ENCODE measurements around the gene MYH14. TPM values are rescaled to one million over a fixed set of nuclear protein-coding genes. Genes with fewer than 3 reads are reported as not detected.

Gene MYH14
- total RNA-seq, 2 donors from 2014 or later, result 55.7 to 67.7 TPM

GRCh38 chr19:50191216-50191615, 12.2 kb upstream of the MYH14 start:
- intact Hi-C loops (cut with DNase I), result no loop called here
- ATAC-seq (no peak), DNase-seq (no peak)

- no peak for DNase-seq
- no peak for ATAC-seq
- intact Hi-C loops (cut with DNase I), result no loop called here
Observed at GRCh38 chr19:50192463-50193211, 10.8 kb upstream of the MYH14 start.

GRCh38 chr19:50195224-50195623, 8.2 kb upstream of the MYH14 start:
- no peak for DNase-seq
- ATAC-seq, result no peak
- intact Hi-C loops (cut with DNase I), result no loop called here

GRCh38 chr19:50196322-50196932, 7.0 kb upstream of the MYH14 start:
- intact Hi-C loops (cut with DNase I), result no loop called here
- no peak for DNase-seq
- no peak for ATAC-seq

- intact Hi-C loops (cut with DNase I), result no loop called here
- ATAC-seq (no peak), DNase-seq (no peak)
Observed at GRCh38 chr19:50197348-50197747, 6.1 kb upstream of the MYH14 start.

- intact Hi-C loops (cut with DNase I), result no loop called here
- DNase-seq (peak; percentile 25), ATAC-seq (peak; percentile 3 to 32)
Observed at GRCh38 chr19:50198431-50199258, 4.8 kb upstream of the MYH14 start.

- DNase-seq (no peak), ATAC-seq (no peak)
- intact Hi-C loops (cut with DNase I), result no loop called here
Observed at GRCh38 chr19:50199259-50199555, 4.2 kb upstream of the MYH14 start.

GRCh38 chr19:50202386-50202785, 1.0 kb upstream of the MYH14 start:
- DNase-seq (no peak), ATAC-seq (no peak)
- intact Hi-C loops (cut with DNase I), result no loop called here

GRCh38 chr19:50202962-50203280, 501 bp upstream of the MYH14 start:
- no peak for ATAC-seq
- no peak for DNase-seq
- intact Hi-C loops (cut with DNase I), result no loop called here

GRCh38 chr19:50204081-50204428, 633 bp downstream of the MYH14 start:
- intact Hi-C loops (cut with DNase I), result no loop called here
- ATAC-seq (no peak), DNase-seq (no peak)

GRCh38 chr19:50204811-50205675, 1.6 kb downstream of the MYH14 start:
- ATAC-seq, result peak; percentile 34 to 68
- peak; percentile 66 for DNase-seq
- intact Hi-C loops (cut with DNase I), result no loop called here

- ATAC-seq (no peak), DNase-seq (no peak)
- intact Hi-C loops (cut with DNase I), result no loop called here
Observed at GRCh38 chr19:50205681-50206138, 2.3 kb downstream of the MYH14 start.

GRCh38 chr19:50206191-50206590, 2.8 kb downstream of the MYH14 start:
- no peak for DNase-seq
- no peak for ATAC-seq
- intact Hi-C loops (cut with DNase I), result no loop called here

- DNase-seq (no peak), ATAC-seq (no peak)
Observed at GRCh38 chr19:50207730-50208129, 4.3 kb downstream of the MYH14 start.

GRCh38 chr19:50209131-50209530, 5.7 kb downstream of the MYH14 start:
- DNase-seq, result no peak
- no peak for ATAC-seq

More at GRCh38 chr19:50207730-50208129, 4.3 kb downstream of the MYH14 start:
- intact Hi-C loops (cut with DNase I), result no loop called here

GRCh38 chr19:50210425-50210824, 7.0 kb downstream of the MYH14 start:
- DNase-seq (no peak), ATAC-seq (no peak)
- intact Hi-C loops (cut with DNase I), result no loop called here

More at GRCh38 chr19:50209131-50209530, 5.7 kb downstream of the MYH14 start:
- intact Hi-C loops (cut with DNase I), result no loop called here

GRCh38 chr19:50213925-50214324, 10.5 kb downstream of the MYH14 start:
- DNase-seq (no peak), ATAC-seq (no peak)
- intact Hi-C loops (cut with DNase I), result no loop called here

GRCh38 chr19:50214699-50215543, 11.5 kb downstream of the MYH14 start:
- ATAC-seq (no peak), DNase-seq (no peak)
- intact Hi-C loops (cut with DNase I), result no loop called here

- ATAC-seq (no peak), DNase-seq (no peak)
- intact Hi-C loops (cut with DNase I), result no loop called here
Observed at GRCh38 chr19:50215820-50216219, 12.4 kb downstream of the MYH14 start.
